Bronchial epithelial cell (primary cell): Measurements from ENCODE around the gene MEN1. TPM values are rescaled to one million over a fixed set of nuclear protein-coding genes. Genes with fewer than 3 reads are reported as not detected.

Experiments
- DNase-seq: peaks from one replicate; pipeline ENCODE4 v3.0.0-alpha.2; 2010; ENCODE audit warnings: low read depth
- FAIRE-seq: peaks from 2 replicates; lab custom pipeline; 2011; peaks lifted over from hg19 to GRCh38; lab: Jason Lieb, UNC
- H3K27me3 ChIP-seq: 2 replicates; pipeline ENCODE4 v1.5.1; 2011; ENCODE audit warnings: low read length; ENCODE audit not compliant: control insufficient read depth, insufficient read depth
- H3K36me3 ChIP-seq: 2 replicates; pipeline ENCODE4 v1.5.1; 2011; ENCODE audit warnings: low read length; ENCODE audit not compliant: control insufficient read depth, insufficient read depth
- H3K4me3 ChIP-seq: 2 replicates; pipeline ENCODE4 v1.5.1; 2011; ENCODE audit warnings: mild to moderate bottlenecking, low read depth, low read length, control low read depth
- total RNA-seq: library from RNA; depleted of rRNA; stranded (reverse); fragments of >200 nt; gene quantifications from 2 replicates; pipeline ENCODE4 v1.2.1, GENCODE V29; 2014
- TF ChIP-seq, protein P1 (sequence below): IDR thresholded peaks from 2 replicates; pipeline ENCODE4 v1.5.1; 2011; ENCODE audit warnings: mild to moderate bottlenecking, moderate library complexity, low read length, control low read depth, inconsistent platforms; ENCODE audit not compliant: insufficient read depth, severe bottlenecking

Gene MEN1
- total RNA-seq, 1 donor from 2014 or later, result 5.5 TPM

DNA sequence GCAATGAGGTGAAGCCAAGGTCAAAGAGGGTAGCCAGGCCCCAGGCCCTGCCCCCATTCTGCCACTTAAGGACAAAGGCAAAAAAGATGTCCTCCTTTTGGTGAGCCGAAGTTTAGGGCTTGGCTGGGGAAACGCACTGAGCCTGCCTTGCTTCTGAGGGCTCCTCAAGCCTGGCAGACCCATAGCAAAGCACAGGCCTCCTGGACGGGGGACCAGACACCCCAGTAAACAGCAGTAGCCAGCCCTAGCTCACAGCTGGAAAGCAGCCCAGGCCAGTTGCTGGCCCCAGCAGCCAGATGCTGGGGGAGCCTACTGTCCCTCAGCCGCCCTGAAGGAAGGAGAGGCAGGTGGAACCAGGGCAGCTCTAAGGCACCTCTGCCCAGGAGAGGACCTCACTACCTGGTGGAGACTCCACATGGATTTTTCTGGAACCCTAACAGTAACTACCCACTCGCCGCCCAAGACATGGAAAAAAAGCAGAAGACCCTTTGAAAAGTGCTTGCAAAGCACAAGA, 46.8 kb downstream of the MEN1 start:
- DNase-seq, result no peak
- no peaks in the 10 kb centered on the region for H3K27me3 ChIP-seq
- no peak overlapping the region for H3K4me3 ChIP-seq
- TF ChIP-seq, protein P1, sequence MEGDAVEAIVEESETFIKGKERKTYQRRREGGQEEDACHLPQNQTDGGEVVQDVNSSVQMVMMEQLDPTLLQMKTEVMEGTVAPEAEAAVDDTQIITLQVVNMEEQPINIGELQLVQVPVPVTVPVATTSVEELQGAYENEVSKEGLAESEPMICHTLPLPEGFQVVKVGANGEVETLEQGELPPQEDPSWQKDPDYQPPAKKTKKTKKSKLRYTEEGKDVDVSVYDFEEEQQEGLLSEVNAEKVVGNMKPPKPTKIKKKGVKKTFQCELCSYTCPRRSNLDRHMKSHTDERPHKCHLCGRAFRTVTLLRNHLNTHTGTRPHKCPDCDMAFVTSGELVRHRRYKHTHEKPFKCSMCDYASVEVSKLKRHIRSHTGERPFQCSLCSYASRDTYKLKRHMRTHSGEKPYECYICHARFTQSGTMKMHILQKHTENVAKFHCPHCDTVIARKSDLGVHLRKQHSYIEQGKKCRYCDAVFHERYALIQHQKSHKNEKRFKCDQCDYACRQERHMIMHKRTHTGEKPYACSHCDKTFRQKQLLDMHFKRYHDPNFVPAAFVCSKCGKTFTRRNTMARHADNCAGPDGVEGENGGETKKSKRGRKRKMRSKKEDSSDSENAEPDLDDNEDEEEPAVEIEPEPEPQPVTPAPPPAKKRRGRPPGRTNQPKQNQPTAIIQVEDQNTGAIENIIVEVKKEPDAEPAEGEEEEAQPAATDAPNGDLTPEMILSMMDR, result no peak
- peaks cover 39% of the 10 kb centered on the region for H3K36me3 ChIP-seq
- FAIRE-seq, result no peak

DNA sequence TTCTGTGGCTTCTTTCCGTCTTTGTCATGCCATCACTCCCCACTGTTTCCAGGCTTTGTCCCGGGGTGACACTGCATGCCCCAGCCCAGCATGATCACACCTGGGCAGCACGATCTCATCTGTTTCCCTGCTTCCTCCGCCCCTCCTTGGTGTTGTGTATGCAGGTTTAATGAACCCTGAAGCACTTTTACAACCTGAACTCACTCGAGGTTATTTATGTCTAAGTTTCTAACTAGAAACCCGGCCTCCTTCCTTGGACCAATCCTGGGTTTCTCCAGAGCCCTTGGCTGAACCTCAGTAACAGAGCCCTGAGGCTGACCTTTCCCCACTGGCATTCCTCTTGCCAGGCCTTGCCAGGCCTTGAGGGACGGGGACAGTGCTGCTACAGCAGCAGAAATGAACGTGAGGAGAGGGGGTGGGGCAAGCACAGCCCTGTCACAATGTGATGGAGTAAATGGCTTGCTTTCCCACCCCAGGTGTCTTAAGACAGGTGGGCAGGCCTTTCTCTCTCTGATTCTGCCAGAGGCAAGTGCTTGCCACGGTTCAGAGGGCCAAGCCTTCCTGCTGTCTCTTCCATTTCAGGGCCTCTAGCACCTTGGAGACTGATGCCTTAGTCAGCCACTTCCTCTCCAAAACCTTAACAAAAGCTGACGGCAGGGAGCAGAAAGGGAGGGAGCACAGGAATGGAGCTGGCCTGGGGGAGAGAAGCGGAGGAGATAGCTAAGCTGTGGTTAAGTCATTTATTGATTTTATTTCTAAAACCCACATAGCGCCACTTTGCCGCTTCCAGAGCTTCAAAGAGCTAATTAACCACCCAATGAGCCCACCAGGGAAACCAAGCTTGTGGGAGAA, 47.5 kb downstream of the MEN1 start:
- DNase-seq (peak; percentile 74), FAIRE-seq (peak; percentile 7)
- Histone ChIP-seq H3K36me3 (peaks cover 32% of the 10 kb centered on the region), H3K27me3 (no peaks in the 10 kb centered on the region), H3K4me3 (no peak overlapping the region)
- TF ChIP-seq, protein P1, result no peak

DNA sequence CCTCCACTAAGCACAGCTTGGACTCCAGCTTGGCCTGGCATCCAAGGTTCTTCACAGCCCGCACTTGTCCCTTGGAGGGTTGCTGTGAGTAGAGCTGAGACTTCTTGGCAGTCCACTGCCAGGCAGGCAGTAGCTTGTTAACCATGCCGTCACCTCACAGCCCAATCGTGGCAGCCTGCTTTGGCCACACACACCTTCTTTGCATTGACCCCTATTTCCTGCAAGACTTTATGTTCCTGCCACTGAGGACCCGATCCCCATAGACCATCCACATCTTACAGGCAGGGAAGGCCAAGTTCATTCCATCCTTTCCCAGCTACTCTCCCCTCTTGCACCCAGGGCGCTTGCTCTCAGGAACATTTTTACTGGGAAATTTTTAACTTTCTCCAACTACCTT, 48.1 kb downstream of the MEN1 start:
- Histone ChIP-seq H3K27me3 (no peaks in the 10 kb centered on the region), H3K4me3 (no peak overlapping the region), H3K36me3 (peaks cover 27% of the 10 kb centered on the region)
- DNase-seq, result peak; percentile 61
- FAIRE-seq, result peak; percentile 81
- TF ChIP-seq, protein P1, result no peak

DNA sequence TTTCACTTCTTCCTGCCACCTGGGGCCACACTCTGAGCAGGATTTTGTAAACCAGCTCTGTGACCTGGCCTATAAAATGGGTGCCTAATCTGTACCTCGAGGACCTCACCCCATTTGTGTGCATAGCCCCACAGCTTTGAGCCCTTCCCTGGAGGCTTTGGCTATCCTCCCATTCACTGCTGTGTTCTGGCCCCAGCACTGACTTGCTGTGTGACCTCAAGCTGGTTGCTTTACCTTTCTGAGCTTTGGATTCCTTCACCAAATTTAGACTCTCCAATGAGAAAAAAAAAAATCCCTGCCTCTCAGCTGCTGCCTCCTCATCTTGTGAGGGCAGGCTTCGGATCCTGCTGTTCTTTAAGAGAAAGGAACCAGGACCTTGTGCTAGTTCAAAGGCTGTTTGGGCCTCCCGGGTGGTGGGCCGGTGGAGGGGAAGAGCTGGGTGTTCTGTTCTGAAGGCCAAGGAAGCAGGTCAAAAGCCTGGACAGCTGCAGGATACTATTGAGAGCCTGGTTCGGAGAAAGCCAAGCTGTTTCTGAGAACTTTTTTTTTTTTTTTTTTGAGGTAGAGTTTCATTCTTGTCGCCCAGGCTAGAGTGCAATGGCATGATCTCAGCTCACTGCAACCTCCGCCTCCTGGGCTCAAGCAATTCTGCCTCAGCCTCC, 49.5 kb downstream of the MEN1 start:
- DNase-seq, result no peak
- H3K36me3 ChIP-seq, result peaks cover 18% of the 10 kb centered on the region
- H3K4me3 ChIP-seq, result no peak overlapping the region
- no peaks in the 10 kb centered on the region for H3K27me3 ChIP-seq
- no peak for FAIRE-seq
- TF ChIP-seq, protein P1, result no peak

DNA sequence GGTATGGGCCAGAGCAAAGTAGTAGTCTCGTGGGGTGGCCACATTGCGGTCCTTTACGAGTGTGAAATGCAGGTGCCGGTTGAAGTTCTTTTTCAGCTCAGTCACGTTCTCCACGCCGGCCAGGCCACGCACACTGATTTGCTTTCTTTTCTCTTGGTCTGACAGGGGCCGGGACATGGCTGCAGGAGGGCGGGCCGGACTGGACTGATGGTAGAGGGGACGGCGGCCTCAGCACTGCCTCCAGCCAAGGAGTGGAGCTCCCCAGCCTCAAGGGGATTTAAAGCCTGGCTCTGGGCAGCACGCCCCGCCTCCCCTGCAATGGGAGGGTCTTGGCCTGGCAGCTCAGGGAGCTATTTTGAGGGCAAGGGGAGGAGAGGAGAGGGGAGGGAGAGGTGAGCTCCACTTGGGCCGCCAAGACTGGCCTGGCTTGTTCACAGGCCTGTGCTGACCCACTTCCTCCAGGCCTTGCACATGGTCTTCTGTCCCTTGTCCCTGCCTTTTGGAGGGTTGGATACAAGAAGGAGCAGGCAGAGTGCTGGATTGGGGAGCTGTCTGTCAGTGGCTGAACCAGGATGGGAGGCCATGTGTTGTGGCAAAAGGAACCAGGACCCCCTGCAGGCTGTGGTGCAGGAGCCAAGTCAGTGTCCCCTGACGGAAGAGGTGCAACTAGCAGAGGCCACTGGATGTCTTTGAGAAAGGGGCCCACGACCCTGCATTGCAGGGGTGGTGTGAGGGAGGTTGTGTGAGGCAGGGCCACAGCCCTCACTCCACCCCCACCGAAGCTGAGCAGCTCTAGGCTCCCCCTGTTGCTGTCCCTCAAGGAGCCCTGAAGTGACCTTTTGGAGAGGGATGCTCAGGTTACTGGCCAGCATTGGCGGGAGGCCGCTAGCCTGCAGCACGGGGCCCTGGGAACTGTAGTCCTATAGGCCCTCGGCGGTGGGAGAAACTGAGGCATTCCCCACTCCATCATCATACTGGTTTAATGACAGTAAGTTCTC, 50.3 kb downstream of the MEN1 start, which contains the start of gene PYGM:
TSS of gene PYGM (minus strand) at position 253 of the 998 bp plus-strand sequence. CDS start at position 177, 76 bp downstream.
- DNase-seq, result no peak
- Histone ChIP-seq H3K4me3 (no peak within 1 kb of the TSS), H3K36me3 (peaks cover 14% of the 10 kb centered on the region), H3K27me3 (peaks cover 2% of the 10 kb centered on the region)
- no peak for FAIRE-seq
- TF ChIP-seq, protein P1, result no peak
